Left renal cortex interstitium (tissue), 4 donors: ENCODE measurements around the gene ATP1A3. TPM values are rescaled to one million over a fixed set of nuclear protein-coding genes. Genes with fewer than 3 reads are reported as not detected.

Experiments
- DNase-seq, 4 donors: peaks; one replicate each; pipeline ENCODE4 v3.0.0-alpha.2; 2013; ENCODE audit warnings: low read depth in 4 of 4, low spot score in 2 of 4, missing footprints in 1 of 4
- polyA plus RNA-seq, 4 donors: library from polyadenylated mRNA; unstranded; fragments of 120-200 nt; gene quantifications; one replicate each; pipeline ENCODE4 v1.2.1, GENCODE V29; 2013; ENCODE audit not compliant: insufficient read length in 4 of 4

The ATP1A3 gene
- polyA plus RNA-seq, 4 donors: 0.23 to 2.1 TPM; not detected in 2

DNA sequence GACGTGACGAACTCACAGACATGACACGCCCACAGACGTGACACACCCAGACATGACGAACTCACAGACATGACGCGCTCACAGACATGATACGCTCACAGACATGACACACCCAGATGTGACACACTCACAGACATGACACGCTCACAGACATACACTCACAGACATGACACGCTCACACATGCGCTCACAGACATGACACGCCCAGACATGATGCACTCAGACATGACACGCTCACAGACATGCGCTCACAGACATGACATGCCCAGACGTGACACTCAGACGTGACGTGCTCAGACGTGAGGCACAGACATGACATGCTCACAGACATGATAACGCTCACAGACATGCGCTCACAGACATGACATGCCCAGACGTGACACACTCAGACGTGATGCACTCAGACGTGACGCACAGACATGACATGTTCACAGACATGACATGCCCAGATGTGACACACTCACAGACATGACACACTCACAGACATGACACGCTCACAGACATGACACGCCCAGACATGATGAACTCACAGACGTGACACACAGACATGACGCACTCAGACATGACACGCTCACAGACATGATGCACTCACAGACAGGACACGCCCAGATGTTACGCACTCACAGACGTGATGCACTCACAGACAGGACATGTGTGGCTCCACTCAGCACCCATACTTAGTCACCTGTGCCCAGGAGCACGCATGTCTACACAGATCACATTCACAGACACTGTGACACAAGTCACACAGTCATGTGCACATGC lies 73.9 kb downstream of the ATP1A3 start:
- DNase-seq: no peak

- DNase-seq: no peak
Observed at GRCh38 chr19:41918653-41919244, 75.3 kb downstream of the ATP1A3 start.

DNA sequence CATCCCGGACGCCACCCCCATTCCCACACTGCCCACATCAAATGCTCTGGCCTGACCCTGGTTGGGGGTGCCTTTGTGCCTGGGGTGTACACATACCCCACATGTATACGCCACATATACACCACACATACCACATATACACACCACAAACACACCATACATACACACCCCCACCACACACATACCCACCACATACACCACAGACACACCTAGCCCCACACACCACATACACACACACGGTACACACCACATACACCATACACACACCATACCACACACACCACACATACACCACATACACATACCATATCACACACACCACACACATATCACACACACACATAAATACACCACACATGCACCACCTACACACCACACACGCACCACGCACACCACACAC lies 75.9 kb downstream of the ATP1A3 start:
- no peak for DNase-seq

- DNase-seq: no peak
Observed at GRCh38 chr19:41917676-41918075, 76.4 kb downstream of the ATP1A3 start.

Other genes with a start within 250 kb of the ATP1A3 start
- under 1 TPM in 3 of 4 donors, not detected in 1; 0.07 to 0.24 (median 0.13) TPM for gene CEACAM6, start 238.7 kb downstream of the ATP1A3 start, polyA plus RNA-seq
- gene CEACAM3, start 197.6 kb downstream of the ATP1A3 start, polyA plus RNA-seq: not detected
- gene LYPD4, start 149.5 kb downstream of the ATP1A3 start, polyA plus RNA-seq: not detected
- gene DMRTC2, start 149.2 kb downstream of the ATP1A3 start, polyA plus RNA-seq: not detected
- gene RPS19, start 134.0 kb downstream of the ATP1A3 start, polyA plus RNA-seq: 1,000 to 10,000 TPM; 1,257 to 2,145 (median 1,483) TPM
- under 1 TPM; 0.49 to 0.93 (median 0.82) TPM for gene CD79A, start 117.0 kb downstream of the ATP1A3 start, polyA plus RNA-seq
- gene ARHGEF1, start 111.0 kb downstream of the ATP1A3 start, polyA plus RNA-seq: 10 to 100 TPM; 32.1 to 77.6 (median 53.4) TPM
- under 1 TPM in 3 of 4 donors, not detected in 1; 0.07 to 0.25 (median 0.24) TPM for gene ERFL, start 65.8 kb downstream of the ATP1A3 start, polyA plus RNA-seq
- 100 to 1,000 TPM in 1 of 4 donors, 10 to 100 TPM in 3; 54.0 to 120 (median 77.3) TPM for gene RABAC1, start 34.9 kb downstream of the ATP1A3 start, polyA plus RNA-seq
- gene GRIK5, start 76.0 kb upstream of the ATP1A3 start, polyA plus RNA-seq: 10 to 100 TPM; 20.3 to 33.9 (median 25.9) TPM
- gene ZNF574, start 81.9 kb upstream of the ATP1A3 start, polyA plus RNA-seq: 10 to 100 TPM; 12.7 to 20.2 (median 16.8) TPM
- gene POU2F2, start 138.2 kb upstream of the ATP1A3 start, polyA plus RNA-seq: under 1 TPM; 0.81 to 0.95 (median 0.91) TPM
- 10 to 100 TPM; 22.6 to 36.7 (median 28.8) TPM for gene DEDD2, start 223.4 kb upstream of the ATP1A3 start, polyA plus RNA-seq
- 1 to 10 TPM; 7.4 to 9.7 (median 8.3) TPM for gene ZNF526, start 226.1 kb upstream of the ATP1A3 start, polyA plus RNA-seq
- 10 to 100 TPM; 66.0 to 89.0 (median 73.6) TPM for gene GSK3A, start 248.4 kb upstream of the ATP1A3 start, polyA plus RNA-seq